SKM-1 treated with dmso at 0.1 percent for 144 hours (cell line): ENCODE measurements around the gene CCL18.
A peak's percentile ranks its signal among the peaks of the same experiment; 100 is the strongest.
"Not testable (repeated sequence)": the region's sequence is repeated elsewhere in the genome, so short reads cannot be mapped to it uniquely, and the experiment has no call there.

Experiments used
- DNase-seq: peaks from one replicate; lab custom pipeline; 2025; ENCODE audit not compliant: unreplicated experiment; lab: John Stamatoyannopoulos, UW

CCL18 gene

GRCh38 chr17:36099004-36099403 is 34.9 kb downstream of the CCL18 start:
- DNase-seq: not testable (repeated sequence)

- DNase-seq: peak; percentile 73
Measured at GRCh38 chr17:36103401-36103975, 39.4 kb downstream of the CCL18 start, which contains the start of gene CCL4. Gene CCL4 (plus strand): TSS chr17:36103827. CDS start chr17:36103906, 79 bp downstream.

- DNase-seq: not testable (repeated sequence)
Measured at GRCh38 chr17:36104246-36104645, 40.2 kb downstream of the CCL18 start.

GRCh38 chr17:36104701-36105181 is 40.7 kb downstream of the CCL18 start:
- DNase-seq: no peak

- no peak for DNase-seq
Measured at GRCh38 chr17:36105781-36106492, 41.9 kb downstream of the CCL18 start.

- no peak for DNase-seq
Measured at GRCh38 chr17:36106493-36106835, 42.4 kb downstream of the CCL18 start.

GRCh38 chr17:36107660-36108059 is 43.6 kb downstream of the CCL18 start:
- no peak for DNase-seq

GRCh38 chr17:36108265-36108664 is 44.2 kb downstream of the CCL18 start:
- DNase-seq: not testable (repeated sequence)

- no peak for DNase-seq
Measured at GRCh38 chr17:36111068-36111490, 47.0 kb downstream of the CCL18 start.

GRCh38 chr17:36112572-36112971 is 48.5 kb downstream of the CCL18 start:
- no peak for DNase-seq

GRCh38 chr17:36113131-36113530 is 49.1 kb downstream of the CCL18 start:
- not testable (repeated sequence) for DNase-seq

GRCh38 chr17:36114971-36115648 is 51.0 kb downstream of the CCL18 start:
- not testable (repeated sequence) for DNase-seq

GRCh38 chr17:36115649-36115977 is 51.5 kb downstream of the CCL18 start:
- DNase-seq: not testable (repeated sequence)

GRCh38 chr17:36117505-36118382 is 53.7 kb downstream of the CCL18 start:
- no peak for DNase-seq

GRCh38 chr17:36118477-36119353 is 54.6 kb downstream of the CCL18 start:
- DNase-seq: no peak

- DNase-seq: no peak
Measured at GRCh38 chr17:36120221-36120620, 56.1 kb downstream of the CCL18 start.

GRCh38 chr17:36121099-36121498 is 57.0 kb downstream of the CCL18 start:
- DNase-seq: not testable (repeated sequence)
